ENCODE results near the gene AGK.
A peak's percentile ranks its signal among the peaks of the same experiment; 100 is the strongest.

AGK gene

DNA sequence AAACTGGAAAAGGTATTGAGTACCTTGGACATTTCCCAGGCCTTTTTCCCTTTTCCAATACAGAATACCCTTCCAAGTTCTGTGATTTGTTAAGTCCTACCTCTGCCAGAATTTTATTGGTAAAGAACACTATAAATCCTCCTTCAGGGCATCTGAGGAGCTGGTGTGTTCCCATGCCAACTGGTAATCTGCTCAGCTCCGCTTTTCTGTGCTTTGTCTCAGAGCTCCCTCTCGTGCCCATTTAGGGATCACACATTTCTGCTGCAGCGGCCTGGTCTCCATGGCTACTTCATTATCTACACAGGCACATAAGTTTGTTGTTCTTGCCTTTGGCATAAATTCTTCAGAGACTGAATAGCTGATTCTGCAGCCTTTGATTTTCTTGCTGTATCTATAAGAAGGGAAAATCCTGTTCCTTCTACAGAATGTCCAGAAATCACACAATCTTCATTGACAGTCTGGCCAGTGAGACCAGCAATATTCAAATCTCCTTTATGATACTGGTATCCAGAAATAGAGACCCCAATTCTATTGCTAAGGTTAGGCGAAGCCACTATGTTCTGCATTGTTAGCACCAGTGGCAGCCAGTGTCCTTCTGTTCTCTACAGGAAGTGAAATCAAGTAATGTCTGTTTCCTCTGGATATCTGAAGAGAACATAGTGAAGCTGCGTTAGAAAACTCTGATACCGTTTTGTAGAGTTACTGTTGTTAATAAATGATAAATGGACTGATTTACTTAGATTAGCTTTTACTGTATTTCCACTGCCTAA lies 98.8 kb downstream of the AGK start:
- DNase-seq = no peak

DNA sequence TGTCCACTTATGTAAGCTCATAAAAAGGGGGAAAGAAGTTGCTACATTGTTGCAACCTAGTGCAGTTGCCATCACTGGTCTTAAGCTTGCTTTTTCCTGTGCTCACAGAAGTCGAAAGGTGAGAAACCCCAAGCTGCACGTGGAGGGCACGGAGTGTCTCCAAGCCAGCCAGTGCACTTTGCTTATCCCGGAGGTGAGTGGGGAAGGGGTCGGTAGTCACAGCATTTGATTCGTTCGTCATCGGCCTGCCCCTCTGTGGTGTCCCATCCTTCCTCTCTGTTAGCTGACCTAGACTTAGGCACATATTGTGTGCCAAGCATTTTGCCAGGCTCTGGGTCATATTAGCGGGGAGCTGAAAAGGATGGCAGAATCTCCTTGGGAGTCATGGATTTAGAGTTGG lies 100.2 kb downstream of the AGK start:
- no peak for DNase-seq

DNA sequence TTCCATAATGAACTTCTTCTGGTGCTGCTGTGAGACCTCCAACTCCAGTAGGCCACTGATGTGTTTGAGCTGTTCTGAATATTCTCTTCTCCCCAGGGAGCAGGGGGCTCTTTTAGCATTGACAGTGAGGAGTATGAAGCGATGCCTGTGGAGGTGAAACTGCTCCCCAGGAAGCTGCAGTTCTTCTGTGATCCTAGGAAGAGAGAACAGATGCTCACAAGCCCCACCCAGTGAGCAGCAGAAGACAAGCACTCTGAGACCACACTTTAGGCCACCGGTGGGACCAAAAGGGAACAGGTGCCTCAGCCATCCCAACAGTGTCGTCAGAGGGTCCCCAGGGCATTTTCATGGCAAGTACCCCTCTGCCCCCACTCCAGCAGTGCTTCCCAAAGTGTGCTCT lies 101.5 kb downstream of the AGK start:
- no peak for DNase-seq

DNA sequence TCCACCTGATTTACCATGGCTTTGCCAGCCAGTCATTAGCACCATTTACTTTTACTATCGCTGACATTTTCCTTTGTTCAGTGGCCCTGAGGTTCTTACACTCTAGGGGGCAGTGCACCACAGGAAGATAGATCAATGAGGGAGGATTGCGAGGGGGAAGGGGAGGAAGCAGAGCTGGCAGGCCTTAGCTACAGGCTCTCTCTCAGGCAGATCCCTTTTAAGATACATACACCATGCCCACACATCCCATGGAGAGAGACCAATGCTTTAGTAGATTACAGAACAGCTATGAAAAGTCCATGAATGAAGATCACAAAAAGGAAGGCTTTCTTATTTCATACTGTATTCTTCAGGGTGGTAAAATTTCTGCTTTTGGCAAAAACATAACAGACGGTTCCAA lies 103.3 kb downstream of the AGK start:
- DNase-seq = peak; percentile 33

DNA sequence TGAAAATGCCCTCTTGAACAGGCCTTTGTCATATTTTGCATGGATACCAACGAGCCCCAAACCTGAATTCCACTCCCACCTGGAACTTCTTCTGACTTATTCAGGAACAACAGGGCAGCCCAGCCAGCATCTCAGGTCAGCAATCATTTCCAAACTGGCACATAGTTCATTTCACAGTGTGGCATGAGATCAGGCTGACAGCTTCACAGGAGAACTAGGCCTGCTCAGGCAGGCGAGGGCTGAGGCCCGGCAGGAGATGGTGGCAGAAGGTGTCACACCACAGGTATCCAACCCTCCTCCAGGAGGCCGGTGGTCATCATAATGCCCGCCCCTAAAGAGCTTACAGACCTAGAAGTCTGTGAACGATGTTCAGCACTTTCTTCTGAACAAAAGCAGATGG lies 108.3 kb downstream of the AGK start:
- no peak for DNase-seq

DNA sequence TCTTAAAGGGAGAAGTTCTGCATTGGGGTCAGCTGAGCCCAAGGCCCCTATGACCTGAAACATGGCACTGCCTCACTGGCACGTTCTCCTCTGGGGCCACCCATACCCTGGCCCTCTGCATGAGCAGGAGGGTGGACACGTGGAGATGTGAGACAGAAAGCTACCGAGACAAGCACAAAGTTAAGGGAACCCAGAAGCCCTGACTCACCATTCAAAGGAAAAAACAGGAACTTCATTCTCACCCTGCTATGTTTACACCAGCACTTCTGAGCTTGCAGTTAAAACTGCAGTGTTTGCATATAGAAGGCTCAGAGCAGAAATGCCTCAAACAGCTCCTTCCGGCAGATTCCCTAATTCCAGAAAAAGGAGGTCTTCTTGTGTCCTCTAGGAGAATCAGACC lies 109.0 kb downstream of the AGK start:
- no peak for DNase-seq

DNA sequence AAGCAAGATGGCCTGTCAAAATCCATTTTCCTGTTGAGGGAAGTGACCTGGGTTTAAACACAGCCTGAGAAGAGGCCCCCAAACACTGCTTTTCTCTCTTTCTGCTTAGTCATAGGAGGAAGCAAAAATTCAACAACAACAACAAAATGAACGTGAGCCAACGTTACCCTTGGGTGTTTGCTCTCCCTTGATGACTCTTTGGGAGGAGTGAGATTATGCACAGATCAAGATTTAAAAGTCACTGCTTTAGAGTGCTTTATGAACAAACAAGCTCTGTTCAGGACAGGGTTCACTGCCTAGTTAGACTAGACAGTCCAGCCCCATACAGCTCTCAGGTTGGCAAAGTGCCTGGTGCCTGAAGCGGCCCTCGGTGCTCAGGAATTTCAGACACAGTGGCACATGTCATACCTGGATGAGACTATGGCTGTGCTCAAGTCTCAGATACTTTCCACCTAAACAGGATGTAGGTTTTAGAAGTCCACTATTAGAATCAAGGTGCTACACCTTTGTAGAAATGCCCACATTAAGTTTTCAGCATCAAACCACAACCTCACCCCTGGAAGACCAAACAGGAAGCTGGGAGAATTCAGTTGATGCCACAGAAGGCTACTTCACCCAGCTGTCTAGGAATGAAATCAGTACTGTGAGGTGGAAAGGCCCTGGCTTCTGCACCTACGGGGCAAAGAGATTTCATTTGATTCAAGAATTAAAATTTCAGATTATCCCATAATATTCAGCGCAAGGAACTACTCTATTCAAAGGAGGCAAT lies 112.1 kb downstream of the AGK start:
- DNase-seq = no peak

DNA sequence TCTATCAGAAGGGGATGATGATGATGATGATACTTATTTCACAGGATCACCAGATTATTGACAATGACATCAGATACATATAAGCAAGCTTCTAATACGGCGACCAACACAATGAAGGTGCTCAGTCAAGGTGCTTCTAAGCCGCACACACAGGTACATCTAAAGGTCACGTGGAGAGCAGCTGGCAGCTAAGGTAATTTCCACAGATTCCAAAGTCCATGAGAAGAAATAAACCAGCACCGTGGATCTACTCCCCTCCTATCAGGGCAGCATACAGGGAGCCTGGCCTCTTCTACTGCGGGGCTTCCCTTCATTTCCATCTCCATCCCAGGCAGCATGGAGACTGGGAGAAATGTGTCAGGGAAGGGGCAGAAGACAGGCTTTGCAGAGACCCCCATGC lies 113.2 kb downstream of the AGK start:
- no peak for DNase-seq

DNA sequence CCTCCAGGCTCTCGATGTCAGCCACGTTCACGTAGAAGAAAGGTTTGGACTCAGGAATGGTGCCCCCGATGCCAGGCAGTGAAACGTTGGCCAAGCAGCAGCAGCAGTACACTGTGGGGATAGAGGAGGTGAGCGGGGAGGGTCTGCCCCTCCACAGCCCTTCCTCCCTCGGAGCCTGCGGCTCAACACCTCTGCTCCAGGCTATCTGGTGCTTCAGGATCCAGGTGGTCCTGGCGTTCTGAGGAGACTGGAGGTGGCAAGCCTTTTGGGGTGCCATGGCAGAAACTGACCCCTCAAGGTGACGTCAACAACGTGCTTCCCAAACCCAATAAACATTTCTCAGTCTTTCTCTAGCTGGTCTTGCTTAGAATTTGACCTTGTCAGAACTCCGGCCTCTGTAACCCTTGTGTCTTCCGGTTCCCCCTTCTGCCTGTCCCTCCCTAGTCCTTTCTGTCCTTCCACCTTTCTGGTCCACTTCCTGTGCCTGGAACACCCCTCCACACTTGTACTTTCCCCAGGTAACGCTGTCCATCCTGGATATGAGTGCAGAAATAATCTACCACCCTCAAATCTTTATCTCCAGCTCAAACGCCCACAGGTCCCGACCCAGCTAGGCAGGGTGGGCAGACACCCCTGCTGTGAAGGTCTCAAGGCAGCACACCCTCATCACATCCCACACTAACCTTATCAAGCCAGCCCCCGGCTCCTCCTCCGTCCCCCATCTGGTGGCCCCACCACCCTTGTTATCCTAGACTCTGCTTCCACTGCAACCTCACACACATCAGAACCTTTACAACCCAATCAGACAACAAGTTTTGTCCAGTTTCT lies 114.2 kb downstream of the AGK start:
- no peak for DNase-seq

DNA sequence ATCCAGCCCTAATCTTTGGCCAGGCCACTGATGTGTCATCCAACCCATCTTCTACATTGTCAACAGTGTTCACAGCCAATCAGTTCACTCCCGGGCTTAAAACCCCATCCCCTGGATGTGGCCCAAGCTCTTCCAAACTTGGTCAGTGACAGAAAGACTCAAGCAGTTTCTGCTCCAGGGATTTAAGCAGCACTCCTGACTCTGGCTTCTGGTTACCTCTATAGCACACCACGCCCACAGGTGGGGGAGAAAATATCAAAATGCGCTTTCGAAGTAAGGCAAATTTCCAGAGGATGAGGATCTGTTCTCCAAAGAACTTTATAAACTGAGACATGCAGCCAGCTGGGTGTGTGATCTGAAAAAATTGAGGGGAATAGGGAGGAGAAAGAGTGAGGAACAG lies 114.9 kb downstream of the AGK start:
- no peak for DNase-seq

DNA sequence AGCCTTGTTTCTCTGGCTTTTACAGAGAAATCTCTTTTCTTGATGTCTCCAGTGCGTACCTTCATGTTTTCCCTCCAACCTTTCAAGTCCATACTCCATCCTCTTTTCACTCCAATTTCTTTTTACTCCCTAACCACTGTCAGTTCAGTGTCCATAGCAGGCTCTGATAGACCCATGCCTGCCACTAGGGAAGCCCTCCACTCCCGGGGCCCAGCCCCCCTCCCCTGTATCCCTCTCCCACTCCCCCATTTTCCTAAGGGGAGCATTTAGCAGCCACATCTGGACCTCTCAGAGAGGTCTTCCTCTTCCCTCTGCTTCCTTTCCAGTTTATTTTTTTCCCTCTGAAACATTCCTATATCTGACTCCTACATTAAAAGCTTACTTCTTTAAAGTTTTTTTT lies 117.6 kb downstream of the AGK start:
- no peak for DNase-seq

DNA sequence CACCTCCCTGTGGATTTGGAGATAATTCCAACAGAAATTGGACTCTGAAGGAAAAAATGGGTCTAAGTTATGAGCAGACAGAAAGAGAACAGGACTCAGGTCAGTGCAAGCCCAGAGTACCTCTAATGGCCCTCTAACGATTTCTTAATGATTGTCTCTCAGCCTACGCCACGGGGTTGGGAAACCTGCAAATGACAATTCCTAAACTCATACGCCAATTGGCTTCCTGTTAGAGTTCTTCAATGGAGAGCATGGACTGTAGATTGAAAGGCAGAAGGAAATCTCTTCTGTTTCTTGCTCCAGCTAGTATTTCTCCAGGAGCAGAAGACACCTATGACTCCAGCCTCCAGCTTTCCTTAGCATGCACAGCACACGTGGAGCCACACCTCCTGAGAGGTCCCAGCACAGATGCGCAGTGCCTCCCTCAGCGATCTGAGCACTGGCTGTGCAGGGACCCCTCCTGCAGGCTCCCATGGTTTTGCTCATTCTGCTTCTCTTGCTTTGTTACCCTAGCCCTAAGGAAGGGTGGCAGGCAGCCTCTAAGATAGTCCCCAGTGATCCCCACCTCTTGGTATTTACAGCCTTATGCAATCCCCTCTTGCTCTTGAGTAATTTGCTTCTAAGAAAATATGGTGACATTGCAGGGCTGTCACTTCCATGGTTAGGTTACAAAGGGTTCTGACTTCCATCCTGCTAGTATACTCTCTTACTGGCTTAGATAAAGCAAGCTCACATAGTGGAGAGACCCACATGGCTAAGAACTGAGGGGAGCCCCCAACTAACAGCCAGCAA lies 120.7 kb downstream of the AGK start:
- DNase-seq = no peak

DNA sequence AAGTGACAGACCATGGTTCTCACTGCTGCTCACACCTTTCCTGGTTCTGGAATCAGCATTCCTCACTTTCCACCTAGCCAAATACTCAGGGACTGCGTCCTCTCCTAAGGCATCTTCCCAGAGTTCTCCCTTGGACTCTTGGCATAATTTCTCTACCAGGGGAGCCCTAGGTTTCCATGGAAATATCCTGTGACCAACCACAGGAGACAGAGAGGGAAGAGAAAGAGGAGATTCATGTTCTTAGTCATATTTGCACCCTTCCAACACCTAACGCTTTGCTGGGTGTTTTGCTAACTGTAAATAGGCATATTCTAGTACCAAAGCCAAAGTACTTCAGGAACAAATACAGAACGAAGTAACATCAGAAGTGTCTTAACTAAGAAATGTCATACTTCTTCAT lies 122.1 kb downstream of the AGK start:
- DNase-seq = no peak

DNA sequence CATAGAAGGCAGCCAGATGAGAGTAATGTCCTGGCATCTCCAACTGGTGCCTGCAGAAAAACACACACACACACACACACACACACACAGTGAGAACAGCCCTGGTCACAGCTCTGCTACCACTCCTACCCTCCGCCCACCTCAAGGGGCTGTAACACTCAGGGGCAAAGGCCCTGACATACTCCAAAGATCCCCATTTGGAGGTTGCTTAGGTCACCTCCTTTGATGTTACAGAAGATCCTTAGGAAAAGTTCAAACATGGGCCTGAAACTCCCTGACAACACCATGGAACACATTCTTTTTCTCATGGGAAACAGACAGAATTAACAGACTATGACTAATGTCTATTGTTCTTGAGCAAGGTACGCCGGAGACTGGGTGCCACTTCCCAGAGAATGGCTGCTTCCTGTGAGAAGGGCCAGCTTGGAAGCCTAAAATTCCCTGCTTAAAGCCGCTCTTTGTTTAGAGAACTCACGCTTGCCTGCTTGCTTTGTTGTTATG lies 123.0 kb downstream of the AGK start:
- DNase-seq = no peak

DNA sequence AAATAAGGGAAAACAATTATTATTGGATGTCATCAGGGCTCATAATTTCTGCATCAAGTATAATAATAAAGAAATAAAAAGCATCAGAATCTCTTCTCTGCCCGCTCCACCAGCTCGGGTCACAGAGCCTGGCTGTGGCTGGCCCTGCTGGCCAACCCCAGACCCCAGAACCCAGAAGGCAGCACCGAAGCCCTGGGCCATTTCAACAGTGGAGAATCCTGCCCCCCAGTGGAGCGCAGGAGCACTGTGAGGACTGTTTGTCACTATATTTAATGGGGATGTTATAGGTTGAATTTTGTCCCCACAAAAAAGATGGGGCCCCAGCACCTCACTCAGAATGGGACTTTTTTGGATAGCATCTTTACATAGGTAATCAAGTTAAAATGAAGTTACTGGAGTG lies 123.5 kb downstream of the AGK start:
- no peak for DNase-seq

DNA sequence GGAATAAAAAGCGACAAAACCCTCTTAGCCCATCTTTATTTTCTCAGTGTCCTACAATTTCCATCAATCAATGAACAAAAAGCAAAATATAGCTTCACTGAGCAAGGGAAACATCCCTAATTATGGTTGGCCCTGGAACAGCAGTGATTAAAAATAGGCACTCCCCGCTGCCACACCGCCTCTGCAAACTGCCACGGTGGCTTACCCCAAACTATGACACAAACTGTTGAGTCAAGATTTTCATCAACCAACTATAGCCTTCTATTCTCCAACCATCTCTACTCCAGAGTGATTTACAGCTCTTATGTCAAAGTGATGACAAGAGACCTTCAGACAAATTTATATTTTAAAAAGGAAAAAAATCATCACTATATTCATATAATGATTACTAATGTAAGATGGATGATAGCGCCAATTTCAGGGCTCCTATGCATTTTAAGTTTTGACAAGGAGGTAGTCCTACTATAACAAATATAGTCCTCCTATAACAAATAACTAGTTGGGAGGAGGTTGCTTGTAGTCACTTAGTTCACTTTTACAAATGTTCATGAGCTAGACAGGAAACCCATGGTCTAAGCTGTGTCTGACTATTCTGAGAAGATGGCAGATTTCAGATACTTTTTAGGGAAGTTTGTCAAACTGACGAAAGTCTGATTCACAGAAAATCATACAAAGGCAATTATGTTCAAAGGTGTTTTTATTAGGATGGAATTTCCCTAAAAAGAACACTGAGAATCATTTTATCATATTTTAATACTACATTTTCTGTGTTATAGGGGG lies 124.4 kb downstream of the AGK start:
- DNase-seq = no peak

DNA sequence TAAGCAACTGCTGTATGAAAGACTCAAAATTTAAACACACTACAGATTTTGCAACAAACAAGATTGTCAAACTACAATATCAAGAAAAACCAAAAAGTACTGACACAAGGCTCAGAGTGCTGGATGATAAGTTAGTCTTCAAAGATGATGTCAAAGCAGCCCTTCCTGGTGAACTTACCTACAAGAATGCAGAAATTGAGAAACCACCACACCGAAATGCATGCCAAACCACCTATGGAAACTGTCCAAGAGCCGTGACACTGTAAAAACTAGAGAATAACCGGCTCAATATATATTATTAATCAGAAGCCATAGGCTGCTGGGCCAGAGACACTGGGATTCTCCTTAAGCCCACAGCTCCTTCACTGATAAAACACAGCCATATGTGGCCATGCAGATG lies 125.4 kb downstream of the AGK start:
- DNase-seq = no peak

DNA sequence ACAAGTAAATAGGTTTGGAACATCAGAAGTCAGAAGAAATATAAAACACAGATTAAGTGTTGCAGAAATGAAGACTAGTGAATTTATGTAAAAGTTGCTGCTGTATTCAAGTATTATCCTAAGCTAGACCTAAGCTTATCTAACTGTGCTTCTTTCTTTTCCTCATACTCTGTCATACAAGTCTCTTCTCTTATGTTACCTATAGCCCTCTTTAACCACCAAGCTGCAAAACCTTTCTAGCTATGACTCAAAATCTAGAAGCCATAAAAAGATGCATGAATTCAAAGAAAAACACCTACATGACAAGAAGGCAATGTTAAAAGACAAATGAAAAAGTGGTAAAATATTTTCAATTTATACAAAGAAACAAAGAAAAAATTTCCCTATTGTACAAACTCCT lies 127.8 kb downstream of the AGK start:
- DNase-seq = no peak

DNA sequence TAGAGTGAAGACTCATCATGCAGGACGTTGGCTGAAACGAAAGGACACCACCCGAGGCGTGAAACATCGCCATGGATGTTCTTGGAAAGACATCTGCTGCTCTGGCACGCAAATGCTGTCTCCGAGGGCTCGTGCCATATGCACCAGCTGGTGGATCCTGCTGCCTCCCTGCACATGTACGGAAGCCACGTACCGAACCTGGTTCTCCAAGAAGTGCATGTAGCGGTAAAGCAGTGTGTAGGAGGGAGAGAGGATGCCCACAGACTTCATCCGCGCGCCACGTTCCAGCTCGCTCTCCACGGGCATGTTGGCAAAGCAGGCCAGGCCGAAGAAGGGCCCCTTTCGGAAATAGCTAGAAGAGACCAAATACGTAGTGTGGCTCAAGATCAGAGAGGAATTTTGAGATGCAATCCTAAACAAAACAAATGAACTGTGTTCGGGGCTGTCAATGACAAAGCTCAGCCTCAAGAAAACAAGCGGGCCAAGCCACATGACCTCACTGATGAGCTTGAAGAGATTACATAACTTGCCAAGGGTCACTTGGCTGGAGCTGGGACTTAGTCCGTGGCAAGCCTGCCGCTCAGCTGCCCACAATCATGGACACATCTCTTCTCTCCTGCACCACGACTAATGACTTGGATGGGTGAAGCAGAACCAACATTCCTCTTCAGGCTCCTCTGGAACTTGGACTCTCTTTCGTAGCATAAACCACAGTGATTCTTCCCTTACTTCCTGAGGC lies 134.2 kb downstream of the AGK start:
- no peak for DNase-seq

DNA sequence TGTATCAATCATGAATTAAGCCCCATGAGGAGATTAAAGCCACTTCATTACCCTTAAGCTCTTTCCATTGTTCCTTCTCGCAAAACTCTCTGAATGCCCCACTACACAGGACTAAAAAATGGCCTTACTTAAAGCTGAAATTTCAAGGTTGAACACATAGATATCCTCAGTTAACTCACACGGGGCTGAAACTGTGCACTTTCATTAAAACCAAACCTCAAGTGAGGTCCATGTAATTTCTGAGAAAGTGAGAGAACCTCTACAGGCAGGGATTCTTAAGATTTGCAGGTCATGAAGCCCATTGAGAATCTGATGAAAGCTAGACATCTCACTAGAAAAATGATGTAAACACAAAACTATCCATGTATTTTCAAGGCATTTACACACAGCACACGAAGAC lies 134.9 kb downstream of the AGK start:
- DNase-seq = no peak

DNA sequence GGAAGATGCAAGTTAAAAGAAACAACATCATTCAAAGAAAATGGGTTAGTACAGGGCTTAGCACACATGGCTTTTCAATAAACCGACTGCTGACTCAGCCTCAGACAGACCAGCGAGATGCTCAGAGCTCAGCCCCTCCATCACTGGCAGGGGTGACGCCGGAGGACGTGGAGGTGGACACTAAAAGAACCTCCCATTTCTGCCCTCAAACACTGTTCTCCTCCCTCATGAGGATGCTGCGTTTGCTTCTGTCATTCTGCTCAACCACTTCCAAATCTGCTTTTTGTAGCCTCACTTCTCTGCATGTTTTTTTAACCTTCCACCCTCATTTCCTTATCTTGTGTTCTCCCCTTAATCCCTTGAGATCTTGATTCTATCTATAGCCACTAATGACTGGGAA lies 135.5 kb downstream of the AGK start:
- no peak for DNase-seq

Measured in stimulated activated CD4-positive, alpha-beta T cell treated with anti-CD3 and anti-CD28 coated beads, Interleukin-12 subunit alpha, Interleukin-12 subunit beta, amount 100 ng/mL, for 4 hours (primary cell).